Neural progenitor cell (in vitro differentiated cells): Measurements from ENCODE around the gene LIMS2. TPM values are rescaled to one million over a fixed set of nuclear protein-coding genes. Genes with fewer than 3 reads are reported as not detected.

ENCODE experiments used
- DNase-seq: peaks from one replicate; pipeline ENCODE4 v3.0.0-alpha.2; 2016; ENCODE audit warnings: low spot score
- H2AFZ ChIP-seq: fragments of 200-600 bp; sonication (generic); replicated peaks from 2 replicates; pipeline ENCODE4 v1.6.1; 2016; ENCODE audit warnings: antibody characterized with exemption
- H3F3A ChIP-seq: fragments of 200-600 bp; sonication (generic); 2 replicates; pipeline ENCODE4 v1.6.1; 2016; ENCODE audit warnings: antibody characterized with exemption, low read depth
- H3K27ac ChIP-seq: fragments of 200-600 bp; sonication (generic); 2 replicates; pipeline ENCODE4 v1.5.1; 2016; ENCODE audit warnings: mild to moderate bottlenecking
- H3K27me3 ChIP-seq: fragments of 200-600 bp; sonication (generic); 2 replicates; pipeline ENCODE4 v1.6.1; 2016; ENCODE audit warnings: mild to moderate bottlenecking, moderate library complexity
- H3K36me3 ChIP-seq: fragments of 200-600 bp; sonication (generic); 2 replicates; pipeline ENCODE4 v1.5.1; 2016
- H3K4me1 ChIP-seq: fragments of 200-600 bp; sonication (generic); 2 replicates; pipeline ENCODE4 v1.6.1; 2016; ENCODE audit warnings: mixed run types
- H3K4me2 ChIP-seq: fragments of 200-600 bp; sonication (generic); 2 replicates; pipeline ENCODE4 v1.6.1; 2016
- H3K4me3 ChIP-seq: fragments of 200-600 bp; sonication (generic); 2 replicates; pipeline ENCODE4 v1.5.1; 2016
- H3K79me2 ChIP-seq: fragments of 200-600 bp; sonication (generic); 2 replicates; pipeline ENCODE4 v1.6.1; 2016; ENCODE audit warnings: low read depth
- H3K9ac ChIP-seq: fragments of 200-600 bp; sonication (generic); 2 replicates; pipeline ENCODE4 v1.6.1; 2016
- H3K9me3 ChIP-seq: fragments of 200-600 bp; sonication (generic); 2 replicates; pipeline ENCODE4 v1.5.1; 2016; ENCODE audit warnings: low read depth
- H4K20me1 ChIP-seq: fragments of 200-600 bp; sonication (generic); 2 replicates; pipeline ENCODE4 v1.6.1; 2016; ENCODE audit warnings: low read depth
- H3K27ac Mint-ChIP-seq: 3 replicates; pipeline ENCODE4 v1.8.0; 2021; ENCODE audit warnings: mixed read lengths
- H3K27me3 Mint-ChIP-seq: 2 replicates; pipeline ENCODE4 v1.8.0; 2022; ENCODE audit warnings: low read depth, mild to moderate bottlenecking, inconsistent platforms, moderate library complexity, mixed read lengths; ENCODE audit not compliant: insufficient read depth
- H3K36me3 Mint-ChIP-seq: 3 replicates; pipeline ENCODE4 v1.8.0; 2021; ENCODE audit warnings: mixed read lengths
- H3K4me1 Mint-ChIP-seq: 3 replicates; pipeline ENCODE4 v1.8.0; 2021; ENCODE audit warnings: mixed read lengths
- H3K4me3 Mint-ChIP-seq: 3 replicates; pipeline ENCODE4 v1.8.0; 2021; ENCODE audit warnings: mild to moderate bottlenecking, moderate library complexity, mixed read lengths
- H3K9me3 Mint-ChIP-seq: 3 replicates; pipeline ENCODE4 v1.8.0; 2020; ENCODE audit warnings: mixed read lengths
- EZH2 ChIP-seq: fragments of 200-600 bp; sonication (generic); IDR thresholded peaks from 2 replicates; pipeline ENCODE4 v1.6.1; 2017; ENCODE audit warnings: antibody characterized with exemption, mild to moderate bottlenecking, moderate library complexity
- EZH2phosphoT487 ChIP-seq: fragments of 200-600 bp; sonication (generic); IDR thresholded peaks from 2 replicates; pipeline ENCODE4 v1.6.1; 2017; ENCODE audit warnings: antibody characterized with exemption
- total RNA-seq: library from RNA; depleted of rRNA; stranded (reverse); fragments of >200 nt; gene quantifications from 2 replicates; pipeline ENCODE4 v1.2.3, GENCODE V29; 2015; ENCODE audit warnings: low replicate concordance
- TF ChIP-seq, protein P1 (sequence below): fragments of 200-600 bp; sonication (generic); IDR thresholded peaks from 2 replicates; pipeline ENCODE4 v1.5.1; 2017; ENCODE audit warnings: antibody characterized with exemption, mild to moderate bottlenecking

Gene LIMS2
- total RNA-seq, 1 donor from 2014 or later: not detected

DNA sequence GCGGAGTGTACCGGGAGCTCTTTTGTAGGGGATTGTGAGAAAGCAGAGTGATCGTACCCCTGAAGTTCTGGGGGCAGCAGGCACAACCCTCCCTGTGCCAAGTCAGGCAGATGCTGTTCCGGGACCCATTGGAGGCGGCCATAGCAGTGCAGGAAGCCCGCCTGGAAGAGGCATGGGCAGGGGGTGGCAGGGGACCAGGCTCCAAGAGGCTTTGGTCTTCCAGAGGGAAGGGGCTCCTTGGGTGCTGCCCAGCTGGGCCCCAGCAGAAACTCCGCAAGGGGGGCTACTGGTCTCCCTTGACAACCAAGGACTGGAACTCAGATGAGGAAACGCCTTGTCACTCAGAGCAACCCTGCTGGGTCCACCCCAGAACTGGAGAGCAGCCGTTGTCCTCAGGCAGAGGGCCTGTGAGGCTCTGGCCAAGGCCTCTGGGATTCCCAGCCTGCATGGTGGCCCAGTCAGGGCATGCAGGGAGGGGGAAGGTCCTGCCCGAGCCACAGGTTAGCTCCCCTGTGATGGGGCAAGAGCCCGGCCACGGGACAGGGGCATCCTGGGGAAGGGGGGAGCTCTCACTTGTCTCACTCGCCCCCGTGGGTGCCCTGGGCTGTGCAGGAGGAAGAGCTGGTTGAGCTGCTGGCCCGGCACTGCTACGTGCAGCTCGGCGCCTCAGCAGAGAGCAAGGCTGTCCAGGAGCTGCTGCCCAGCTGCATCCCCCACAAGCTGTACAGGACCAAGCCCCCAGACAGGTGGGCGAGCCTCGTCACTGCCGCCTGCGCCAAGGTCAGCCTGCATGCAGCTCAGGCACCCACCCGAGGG lies 50.4 kb downstream of the LIMS2 start:
- peaks cover 2% of the 10 kb centered on the region for H3K4me1 Mint-ChIP-seq
- DNase-seq: no peak
- H3K4me2 ChIP-seq: no peak overlapping the region

GRCh38 chr2:127624320-127624755 lies 51.0 kb downstream of the LIMS2 start:
- Mint-ChIP-seq H3K36me3 (no peaks in the 10 kb centered on the region), H3K27me3 (peaks cover 3% of the 10 kb centered on the region), H3K4me3 (no peak overlapping the region), H3K27ac (no peak overlapping the region), H3K9me3 (no peaks in the 10 kb centered on the region), H3K4me1 (peaks cover 2% of the 10 kb centered on the region)
- no peaks in the 10 kb centered on the region for H3K79me2 ChIP-seq
- H3K9ac ChIP-seq: no peak overlapping the region
- H2AFZ ChIP-seq: no peak overlapping the region
- TF ChIP-seq EZH2 (no peak), EZH2phosphoT487 (no peak)
- TF ChIP-seq, protein P1, sequence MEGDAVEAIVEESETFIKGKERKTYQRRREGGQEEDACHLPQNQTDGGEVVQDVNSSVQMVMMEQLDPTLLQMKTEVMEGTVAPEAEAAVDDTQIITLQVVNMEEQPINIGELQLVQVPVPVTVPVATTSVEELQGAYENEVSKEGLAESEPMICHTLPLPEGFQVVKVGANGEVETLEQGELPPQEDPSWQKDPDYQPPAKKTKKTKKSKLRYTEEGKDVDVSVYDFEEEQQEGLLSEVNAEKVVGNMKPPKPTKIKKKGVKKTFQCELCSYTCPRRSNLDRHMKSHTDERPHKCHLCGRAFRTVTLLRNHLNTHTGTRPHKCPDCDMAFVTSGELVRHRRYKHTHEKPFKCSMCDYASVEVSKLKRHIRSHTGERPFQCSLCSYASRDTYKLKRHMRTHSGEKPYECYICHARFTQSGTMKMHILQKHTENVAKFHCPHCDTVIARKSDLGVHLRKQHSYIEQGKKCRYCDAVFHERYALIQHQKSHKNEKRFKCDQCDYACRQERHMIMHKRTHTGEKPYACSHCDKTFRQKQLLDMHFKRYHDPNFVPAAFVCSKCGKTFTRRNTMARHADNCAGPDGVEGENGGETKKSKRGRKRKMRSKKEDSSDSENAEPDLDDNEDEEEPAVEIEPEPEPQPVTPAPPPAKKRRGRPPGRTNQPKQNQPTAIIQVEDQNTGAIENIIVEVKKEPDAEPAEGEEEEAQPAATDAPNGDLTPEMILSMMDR: no peak
- H3K4me2 ChIP-seq: no peak overlapping the region
- H3K9me3 ChIP-seq: no peaks in the 10 kb centered on the region
- no peak overlapping the region for H3K27ac ChIP-seq
- H3K36me3 ChIP-seq: no peaks in the 10 kb centered on the region
- no peaks in the 10 kb centered on the region for H3K4me1 ChIP-seq
- H3F3A ChIP-seq: no peaks in the 10 kb centered on the region
- no peaks in the 10 kb centered on the region for H3K27me3 ChIP-seq
- H4K20me1 ChIP-seq: no peaks in the 10 kb centered on the region
- DNase-seq: no peak
- no peak overlapping the region for H3K4me3 ChIP-seq

More for the DNA sequence above, 50.4 kb downstream of the LIMS2 start:
- H3K27ac Mint-ChIP-seq: no peak overlapping the region
- H3K36me3 ChIP-seq: no peaks in the 10 kb centered on the region
- no peak overlapping the region for H3K4me3 Mint-ChIP-seq
- no peak overlapping the region for H3K4me3 ChIP-seq
- H3K79me2 ChIP-seq: no peaks in the 10 kb centered on the region
- peaks cover 3% of the 10 kb centered on the region for H3K27me3 Mint-ChIP-seq
- no peaks in the 10 kb centered on the region for H3K9me3 Mint-ChIP-seq
- no peak overlapping the region for H2AFZ ChIP-seq
- no peaks in the 10 kb centered on the region for H4K20me1 ChIP-seq
- no peak overlapping the region for H3K9ac ChIP-seq
- no peaks in the 10 kb centered on the region for H3K36me3 Mint-ChIP-seq
- no peaks in the 10 kb centered on the region for H3K9me3 ChIP-seq
- H3K4me1 ChIP-seq: no peaks in the 10 kb centered on the region
- H3K27me3 ChIP-seq: no peaks in the 10 kb centered on the region
- TF ChIP-seq, protein P1: no peak
- TF ChIP-seq EZH2: no peak
- no peak for TF ChIP-seq EZH2phosphoT487
- H3K27ac ChIP-seq: no peak overlapping the region
- no peaks in the 10 kb centered on the region for H3F3A ChIP-seq

DNA sequence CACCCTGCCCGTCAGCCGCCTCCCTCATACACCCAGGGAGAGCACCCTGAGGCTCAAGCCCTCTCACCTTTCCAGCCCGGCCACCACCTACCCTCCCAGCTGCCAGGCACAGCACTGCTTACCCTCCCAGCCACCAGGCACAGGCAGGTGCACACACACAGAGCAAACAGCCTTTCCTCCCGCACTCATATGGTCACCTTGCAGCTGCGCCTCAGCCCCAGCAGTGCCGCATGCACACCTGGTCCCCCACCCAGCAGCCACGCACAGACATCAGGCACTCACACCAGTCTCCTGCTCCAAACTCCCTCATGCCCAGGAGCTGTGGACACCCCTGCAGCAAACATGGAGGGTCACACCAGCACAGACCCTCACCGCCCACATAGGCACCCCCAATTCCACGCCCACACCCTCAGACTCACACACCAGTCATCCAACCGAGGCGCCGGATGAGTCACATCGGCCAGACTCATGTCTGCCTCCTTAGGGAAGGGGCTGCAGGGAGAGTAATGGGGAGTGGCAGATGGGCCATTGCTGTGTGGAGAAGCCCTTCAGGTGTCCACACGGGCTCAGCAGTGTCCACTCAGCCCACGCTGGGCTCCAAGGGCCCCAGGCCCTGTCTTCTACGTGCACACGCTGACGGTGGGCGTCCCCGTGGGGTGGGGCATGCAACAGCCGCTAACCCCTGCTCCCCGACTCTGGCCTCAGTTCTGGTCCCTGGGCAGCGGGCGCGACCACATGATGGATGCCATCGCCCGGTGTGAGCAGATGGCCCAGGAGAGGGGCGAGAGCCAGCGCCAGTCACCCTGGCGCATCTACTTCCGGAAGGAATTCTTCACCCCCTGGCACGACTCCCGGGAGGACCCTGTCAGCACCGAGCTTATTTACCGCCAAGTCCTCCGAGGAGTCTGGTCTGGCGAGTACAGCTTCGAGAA lies 51.7 kb downstream of the LIMS2 start:
- no peaks in the 10 kb centered on the region for H3K9me3 Mint-ChIP-seq
- Histone ChIP-seq H3K27ac (no peak overlapping the region), H3K4me3 (no peak overlapping the region), H3K79me2 (no peaks in the 10 kb centered on the region), H3K9me3 (no peaks in the 10 kb centered on the region), H3K4me2 (no peak overlapping the region), H3K9ac (no peak overlapping the region), H3K27me3 (no peaks in the 10 kb centered on the region), H3K36me3 (no peaks in the 10 kb centered on the region), H3F3A (no peaks in the 10 kb centered on the region), H4K20me1 (no peaks in the 10 kb centered on the region), H3K4me1 (no peaks in the 10 kb centered on the region), H2AFZ (no peak overlapping the region)
- H3K4me1 Mint-ChIP-seq: peaks cover 2% of the 10 kb centered on the region
- H3K36me3 Mint-ChIP-seq: no peaks in the 10 kb centered on the region
- no peak overlapping the region for H3K27ac Mint-ChIP-seq
- no peak for DNase-seq
- TF ChIP-seq EZH2 (no peak), EZH2phosphoT487 (no peak)
- TF ChIP-seq, protein P1: no peak
- H3K27me3 Mint-ChIP-seq: peaks cover 3% of the 10 kb centered on the region
- H3K4me3 Mint-ChIP-seq: no peak overlapping the region
